Activated CD4-positive, alpha-beta T cell treated with anti-CD3 and anti-CD28 coated beads, Interleukin-2, amount 50 U/mL, for 24 hours (primary cell): ENCODE measurements around the gene CCDC33.

ENCODE experiments used
- DNase-seq, 2 donors: peaks; one replicate each; pipeline ENCODE4 v3.0.0-alpha.2; 2020; ENCODE audit warnings: low read depth in 1 of 2, low spot score in 1 of 2

The CCDC33 gene

DNA sequence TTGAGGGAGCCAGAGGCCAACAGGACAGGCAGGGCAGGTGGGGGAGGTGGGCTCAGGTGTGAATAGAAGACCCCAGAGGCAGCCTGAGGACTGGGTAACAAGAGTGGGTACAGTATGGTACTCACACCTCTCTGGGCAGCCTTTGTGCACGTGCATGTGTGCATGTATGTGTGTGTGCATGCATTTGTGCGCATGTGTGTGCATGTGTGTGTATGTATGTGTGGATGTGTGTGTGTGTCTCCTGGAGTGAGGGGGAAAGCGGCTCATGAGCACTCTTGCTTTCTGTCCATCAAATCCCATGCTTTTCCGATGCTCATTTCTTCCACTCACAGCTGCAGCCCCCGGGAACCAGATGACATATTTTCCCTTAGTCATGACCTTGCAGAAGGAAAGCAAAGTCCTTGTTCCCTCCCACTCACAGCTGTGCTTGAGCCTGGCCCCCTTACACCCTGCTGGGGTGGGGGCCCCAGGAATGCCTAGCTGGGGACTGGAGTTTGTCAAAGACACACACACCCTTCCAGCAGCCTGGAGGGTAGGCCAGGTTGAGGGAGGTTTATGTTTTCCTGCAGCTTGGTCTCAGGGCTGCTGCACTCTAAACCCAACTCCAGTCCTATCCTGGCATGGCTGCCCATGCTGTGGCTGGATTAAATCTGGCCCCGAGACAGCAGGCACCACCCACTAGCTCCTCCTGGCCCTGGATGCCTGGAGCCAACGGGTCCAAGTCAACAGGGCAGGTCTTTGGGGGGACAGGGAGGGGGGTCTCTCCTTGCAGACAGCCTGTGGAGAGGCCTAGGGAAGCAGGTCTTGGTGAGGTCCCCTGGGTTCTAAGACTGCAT is 22.5 kb downstream of the CCDC33 start:
- DNase-seq = no peak

DNA sequence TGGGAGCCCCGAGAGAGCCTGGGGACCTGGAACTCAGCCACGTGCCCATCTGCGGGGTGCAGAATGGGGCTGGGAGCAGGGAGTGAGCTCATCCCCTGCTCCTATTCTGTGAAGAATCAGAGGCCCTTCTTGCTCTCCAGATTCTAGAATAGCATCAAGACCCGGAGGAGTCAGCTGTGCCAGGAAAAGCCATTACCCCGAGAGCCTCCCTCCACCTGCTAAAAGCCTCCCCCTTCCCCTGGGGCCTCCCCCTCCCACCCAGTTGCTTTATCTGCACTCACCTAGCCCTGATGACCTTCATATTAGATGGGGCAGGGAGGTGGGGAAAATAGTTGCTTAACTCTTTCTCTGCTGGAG is 23.1 kb downstream of the CCDC33 start:
- DNase-seq = no peak

DNA sequence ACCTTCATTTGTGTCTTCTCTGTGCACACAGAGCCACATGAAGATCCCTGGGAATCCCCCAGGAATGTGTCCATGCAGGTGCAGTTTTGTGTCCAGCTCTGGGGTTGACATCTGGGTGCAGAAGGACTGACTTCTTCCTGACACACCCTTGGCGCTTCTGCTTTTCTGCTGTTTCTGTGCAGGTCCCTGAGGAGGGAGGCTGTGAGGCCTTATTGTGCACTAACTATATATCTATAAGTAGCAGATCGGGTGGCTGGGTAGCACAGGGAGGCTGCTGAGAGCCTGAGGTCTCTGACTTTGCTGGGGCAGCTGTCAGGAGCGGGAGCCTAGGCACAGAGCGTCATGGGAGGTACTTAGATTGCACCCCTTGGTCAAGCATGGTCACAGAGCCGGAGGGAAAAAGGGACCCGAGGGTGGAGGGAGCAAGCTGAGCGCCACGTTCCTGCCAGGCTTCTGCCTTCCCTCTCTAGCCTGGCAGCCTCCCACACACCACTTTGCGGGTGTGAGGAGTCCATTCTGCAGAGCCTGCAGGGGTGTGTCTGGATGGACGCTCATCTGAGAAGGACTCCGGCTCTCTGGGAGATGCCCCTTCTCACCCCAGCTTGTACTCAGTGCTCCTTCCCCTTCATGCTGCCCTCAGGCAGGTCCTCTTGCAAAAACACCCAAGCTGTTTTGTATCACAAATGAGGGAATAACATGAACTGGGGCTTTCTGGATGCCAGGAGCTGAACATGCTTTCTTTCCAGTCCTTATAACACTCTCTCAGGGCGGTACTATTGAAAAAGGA is 23.9 kb downstream of the CCDC33 start:
- no peak for DNase-seq

DNA sequence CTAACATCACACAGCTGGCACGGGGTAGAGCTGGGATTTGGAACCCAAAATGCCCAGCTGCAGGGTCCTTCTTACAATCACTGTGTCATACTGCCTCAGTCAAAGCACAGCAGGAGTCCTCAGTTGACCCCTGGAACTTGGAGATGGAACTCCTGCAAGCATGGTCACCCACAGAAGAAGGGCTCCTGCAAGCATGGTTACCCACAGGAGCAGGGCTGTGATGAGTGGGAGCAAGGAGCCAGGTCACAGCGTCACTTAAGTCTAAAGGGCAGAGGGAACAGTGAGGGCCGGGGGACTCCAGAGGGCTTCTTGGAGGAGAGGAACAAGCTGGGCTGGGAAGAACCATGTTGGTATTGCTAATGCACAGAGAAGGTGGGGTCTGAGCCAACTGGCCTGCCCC is 24.9 kb downstream of the CCDC33 start:
- DNase-seq = no peak

DNA sequence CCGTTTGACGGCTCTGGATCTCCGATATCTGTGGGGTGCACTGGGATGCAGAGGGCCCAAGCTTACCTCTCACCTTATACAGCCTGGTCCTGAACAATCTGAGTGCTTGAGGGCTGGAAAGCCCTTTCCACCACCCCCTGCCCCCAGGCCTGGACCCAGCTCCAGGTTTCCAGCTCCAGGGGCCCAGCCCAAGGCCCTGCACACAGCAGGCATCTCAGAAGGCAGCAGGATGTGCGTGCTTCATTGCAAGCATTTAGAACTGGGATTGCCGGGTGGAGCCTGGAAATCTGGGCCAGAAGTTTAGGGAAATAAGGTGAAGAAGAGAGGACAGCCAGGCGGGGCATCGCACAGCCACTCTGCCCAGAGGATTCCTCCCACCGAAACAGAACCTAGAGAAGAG is 25.6 kb downstream of the CCDC33 start:
- no peak for DNase-seq

DNA sequence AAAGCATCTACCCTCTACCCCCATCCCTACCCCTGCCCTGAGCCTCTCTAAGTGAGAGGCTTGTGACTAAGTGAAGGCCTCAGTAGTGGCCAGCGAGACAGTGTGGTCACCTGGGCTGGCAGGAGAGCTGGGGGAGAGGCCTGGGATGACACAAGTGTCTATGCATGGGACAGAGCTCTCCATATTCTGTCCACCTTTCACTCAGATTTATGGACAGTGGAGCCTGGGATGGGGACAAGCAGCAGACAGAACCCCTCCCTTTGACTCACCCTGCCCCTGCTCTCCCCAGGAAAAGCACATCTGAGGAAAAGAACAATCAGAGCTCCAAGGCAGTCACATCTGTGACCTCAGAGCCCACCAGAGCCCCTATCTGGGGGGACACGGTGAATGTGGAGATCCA is 26.0 kb downstream of the CCDC33 start:
- no peak for DNase-seq

DNA sequence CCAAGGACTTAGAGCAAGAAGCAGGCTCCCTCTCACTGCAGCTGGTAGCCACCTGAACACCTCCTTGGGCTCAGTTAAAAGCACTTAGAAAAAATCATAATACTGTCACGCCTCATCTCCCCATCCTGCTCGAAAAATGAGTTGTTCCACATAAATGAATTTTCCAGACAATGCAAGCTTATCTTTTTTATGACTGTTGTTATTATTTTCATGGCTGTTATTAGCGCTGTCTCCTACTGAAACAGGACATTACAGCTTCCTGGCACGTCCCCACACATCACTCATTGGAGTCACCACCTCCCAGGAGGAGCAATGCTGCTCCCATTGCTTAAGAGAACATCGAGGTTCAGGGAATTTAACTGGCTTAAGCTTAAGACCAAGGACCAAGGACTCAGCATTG is 26.5 kb downstream of the CCDC33 start:
- no peak for DNase-seq

DNA sequence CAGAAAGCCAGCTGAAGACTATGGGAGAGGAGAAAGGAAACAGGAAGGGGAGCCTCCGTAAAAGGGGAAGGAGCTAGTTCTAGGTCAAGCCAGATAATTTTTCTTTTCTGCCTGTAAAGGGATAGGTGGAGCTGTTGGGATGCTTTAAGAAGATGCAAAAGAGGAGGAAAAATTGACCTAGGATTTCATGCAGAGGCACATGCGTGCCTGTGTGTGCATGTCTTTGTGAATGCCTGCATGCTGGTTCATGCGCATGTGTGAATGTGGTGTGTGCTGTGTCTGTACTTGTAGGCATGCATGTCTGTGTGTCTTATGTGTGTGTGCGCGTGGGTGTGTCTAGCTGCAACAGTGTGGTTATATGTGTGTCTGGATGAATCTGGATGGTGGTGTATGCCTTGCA is 27.3 kb downstream of the CCDC33 start:
- no peak for DNase-seq

DNA sequence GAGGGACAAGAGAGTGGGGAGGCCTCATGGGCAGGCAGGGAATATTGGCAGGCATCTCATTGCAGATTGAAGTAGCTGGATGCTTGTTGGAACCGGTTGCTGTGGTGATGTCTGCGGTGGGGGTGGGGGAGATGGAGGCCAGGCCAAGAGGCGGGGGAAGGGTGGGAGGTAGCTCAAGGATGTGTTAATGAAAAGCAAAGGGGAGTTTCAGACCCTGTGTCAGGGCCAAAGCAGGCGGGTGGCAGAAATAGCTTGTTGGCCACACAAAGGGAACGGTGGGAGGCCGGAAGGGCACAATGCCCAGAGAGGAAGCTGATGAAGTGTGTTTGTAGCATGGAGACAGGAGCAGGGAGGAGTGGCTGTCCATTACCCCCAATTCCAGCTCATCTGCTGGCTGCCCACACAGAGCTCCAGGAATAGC is 28.0 kb downstream of the CCDC33 start:
- DNase-seq = no peak

DNA sequence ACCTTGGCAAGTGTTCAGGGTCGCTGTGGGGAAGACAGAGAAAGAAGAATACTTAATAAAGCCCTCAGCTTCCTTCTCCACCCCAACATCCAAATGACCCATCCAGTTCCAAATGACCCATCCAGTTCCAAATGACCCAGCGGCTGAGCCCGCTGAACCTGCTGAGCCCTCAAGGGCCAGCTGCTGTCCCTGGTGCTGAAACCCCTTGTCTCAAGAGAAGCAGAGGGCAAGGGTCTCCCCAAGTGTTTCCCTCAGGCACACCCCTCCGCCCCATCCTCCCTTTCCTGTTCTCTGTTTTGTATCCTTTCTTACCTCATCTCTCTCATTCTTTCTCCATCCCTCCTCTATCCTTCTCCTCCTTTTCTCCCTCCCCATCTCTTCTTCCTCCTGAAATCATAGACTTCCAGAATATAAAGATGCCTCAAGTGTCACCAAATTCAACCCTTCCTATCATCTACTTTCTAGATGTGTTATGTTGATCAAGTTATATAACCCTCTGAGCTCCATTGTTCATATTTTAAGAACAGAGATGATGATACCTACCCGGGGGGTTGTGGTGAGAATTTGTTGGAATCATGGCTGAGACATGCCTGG is 29.0 kb downstream of the CCDC33 start:
- no peak for DNase-seq

DNA sequence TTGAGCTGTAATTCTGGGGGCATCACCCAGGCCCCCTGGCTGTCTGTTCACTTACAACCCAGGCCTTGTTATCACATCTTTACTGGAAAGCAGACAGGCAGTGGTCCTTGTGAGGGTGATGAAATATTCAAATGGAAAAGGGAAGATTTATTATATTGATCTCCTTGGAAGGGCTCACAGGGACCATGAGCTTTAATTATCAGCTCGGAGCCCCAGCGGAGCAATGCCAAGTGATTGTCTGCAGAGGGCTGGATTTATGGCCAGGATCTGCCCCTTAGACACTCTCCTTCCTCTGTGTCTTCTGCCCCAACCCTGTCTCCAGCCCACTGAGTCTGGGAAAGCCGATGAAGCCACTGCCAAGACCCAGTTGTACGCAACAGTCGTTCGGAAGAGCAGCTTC is 31.9 kb downstream of the CCDC33 start:
- DNase-seq = no peak

DNA sequence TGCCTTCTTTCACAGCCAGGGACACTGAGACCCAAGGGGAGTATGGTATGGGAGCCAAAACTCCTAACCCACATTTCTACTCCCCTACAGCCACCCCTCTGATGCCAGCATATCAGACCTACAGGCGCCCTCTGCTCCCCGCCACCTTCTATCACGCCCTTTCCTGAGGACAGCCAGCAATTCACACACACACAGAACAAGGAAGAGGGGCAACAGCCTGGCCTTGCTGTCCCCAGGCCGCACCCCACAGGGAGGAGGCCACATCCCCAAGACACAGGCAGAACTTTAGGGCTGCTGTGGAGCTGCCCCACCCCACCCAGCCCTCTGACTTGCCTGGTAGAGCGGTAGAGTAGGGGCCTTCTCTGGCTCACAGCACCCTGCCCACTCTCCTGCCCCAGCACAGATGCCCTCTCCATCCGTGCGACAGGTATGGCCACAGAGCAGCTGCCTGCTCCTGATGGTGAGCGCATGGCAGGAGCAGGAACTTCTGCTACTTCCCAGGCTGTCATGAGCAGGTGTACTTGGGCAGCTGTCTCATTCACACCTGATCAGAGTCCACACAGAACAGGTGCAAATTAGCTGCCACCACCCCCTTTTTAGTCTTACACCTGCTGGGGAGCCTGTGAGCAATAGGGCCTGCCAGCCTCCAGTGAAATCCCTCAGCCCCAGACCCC is 33.4 kb downstream of the CCDC33 start:
- DNase-seq = no peak

DNA sequence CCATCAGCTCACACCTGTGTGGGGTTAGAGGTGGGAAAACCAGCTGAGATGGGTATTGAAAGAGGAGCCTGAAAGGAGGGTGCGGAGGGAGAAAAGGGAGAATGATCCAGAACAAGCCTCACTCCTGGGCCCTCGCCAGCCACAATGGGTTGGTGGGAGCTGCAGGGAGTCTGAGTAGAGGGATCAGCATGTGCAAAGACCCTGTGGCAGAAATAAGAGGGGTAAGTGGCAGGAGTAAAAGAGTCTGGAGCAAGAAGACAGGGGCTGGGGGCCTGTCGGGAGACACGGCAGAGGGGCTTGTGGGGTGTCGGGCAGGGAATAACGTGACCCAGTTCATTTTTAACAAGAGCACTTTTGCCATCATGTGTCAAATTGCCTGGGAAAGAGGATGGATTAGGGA is 34.0 kb downstream of the CCDC33 start:
- DNase-seq = no peak

DNA sequence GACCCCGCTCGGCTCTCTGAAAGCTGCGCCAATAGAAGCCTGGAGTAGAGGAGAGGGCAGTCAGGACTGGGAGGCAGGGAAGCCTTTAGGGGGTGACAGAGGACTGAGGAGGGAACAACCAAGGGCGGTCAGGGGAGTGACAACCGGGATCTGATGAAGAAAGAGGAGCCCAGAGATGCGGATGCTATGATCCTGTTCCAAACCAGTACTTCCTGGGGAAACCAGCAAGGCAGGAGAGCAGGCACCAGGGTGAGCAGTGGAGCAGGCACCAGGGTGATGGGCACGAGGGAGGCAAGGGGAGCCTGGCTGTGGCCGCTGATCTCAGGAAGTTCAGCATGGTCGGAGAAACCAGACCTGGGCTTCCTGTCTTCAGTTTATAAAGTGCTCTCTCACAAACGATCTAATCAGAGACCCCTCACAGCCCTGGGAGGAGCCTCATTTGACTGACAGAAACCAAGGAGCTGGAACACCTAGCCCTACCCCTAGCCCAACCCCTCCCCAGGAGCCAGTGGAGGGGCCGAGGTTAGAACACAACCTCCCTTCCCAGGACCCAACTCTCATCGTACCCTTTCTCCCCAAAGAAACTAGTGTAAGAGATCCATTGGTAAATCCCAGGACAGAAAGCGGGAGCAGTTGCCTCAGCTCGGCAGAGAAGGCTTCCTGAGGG is 34.9 kb downstream of the CCDC33 start:
- no peak for DNase-seq

DNA sequence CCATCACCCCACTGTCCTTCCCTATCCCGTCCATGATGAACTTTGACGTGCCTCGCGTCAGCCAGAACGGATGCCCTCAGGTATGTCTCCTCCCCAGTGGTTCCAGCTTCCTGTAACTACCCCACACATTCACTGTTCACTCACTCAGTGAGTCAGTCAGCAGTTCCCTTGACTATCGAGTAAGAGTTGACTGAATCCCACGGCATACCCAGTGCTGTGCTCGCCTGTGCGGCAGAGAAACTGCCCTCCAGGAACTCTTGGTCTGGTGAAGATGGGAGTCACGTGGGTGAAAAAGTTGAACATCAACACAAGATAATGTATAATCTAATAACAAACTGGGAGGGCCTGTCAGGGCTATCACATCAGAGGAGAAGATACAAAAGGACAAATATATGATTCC is 36.7 kb downstream of the CCDC33 start:
- no peak for DNase-seq

DNA sequence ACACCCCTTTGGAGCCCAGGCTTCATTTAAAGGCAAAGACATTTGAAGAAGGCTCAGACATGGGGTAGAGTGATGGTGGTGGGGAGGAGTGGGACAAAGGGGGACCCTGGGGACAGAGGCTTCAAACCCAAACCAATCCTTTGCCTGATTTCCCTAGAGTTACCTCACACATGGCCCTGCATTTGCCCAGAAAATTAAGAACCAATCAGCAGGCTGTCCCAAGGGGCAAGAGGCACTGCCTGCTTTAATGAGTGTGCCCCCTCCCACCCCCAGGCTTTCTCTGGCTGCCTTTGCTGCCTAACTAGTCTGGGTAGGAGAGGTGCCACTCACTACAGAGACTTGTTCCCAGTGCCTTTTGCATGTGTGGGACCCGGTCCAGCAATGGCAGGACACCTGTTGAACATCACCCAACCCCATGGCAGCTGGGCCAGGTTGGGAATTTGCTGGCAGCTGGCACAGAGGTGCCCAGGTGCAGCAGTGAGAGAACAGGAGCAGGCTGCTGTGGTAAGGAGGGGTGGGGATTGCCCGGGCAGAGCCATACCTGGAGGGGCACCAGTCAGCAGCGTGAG is 38.4 kb downstream of the CCDC33 start:
- DNase-seq = no peak

DNA sequence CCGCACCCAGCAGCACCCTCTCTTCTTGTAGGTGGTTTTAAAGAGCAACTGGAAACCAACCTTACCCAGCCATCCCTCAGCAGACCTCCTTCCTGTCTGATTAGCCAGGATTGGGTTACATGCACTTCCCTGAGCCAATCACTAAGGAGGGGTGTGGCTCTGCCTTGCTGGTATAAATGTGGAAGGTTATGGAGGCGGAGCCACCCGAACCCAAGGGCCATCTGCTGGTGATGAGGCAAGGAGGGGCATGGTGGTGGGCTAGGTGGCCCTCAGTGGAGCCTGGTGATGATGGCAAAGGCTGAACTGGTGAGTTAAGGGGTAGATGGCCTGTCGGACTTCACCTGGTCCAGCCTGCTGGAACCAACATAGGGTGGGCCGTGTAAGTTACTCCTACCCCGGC is 39.8 kb downstream of the CCDC33 start:
- DNase-seq = no peak

DNA sequence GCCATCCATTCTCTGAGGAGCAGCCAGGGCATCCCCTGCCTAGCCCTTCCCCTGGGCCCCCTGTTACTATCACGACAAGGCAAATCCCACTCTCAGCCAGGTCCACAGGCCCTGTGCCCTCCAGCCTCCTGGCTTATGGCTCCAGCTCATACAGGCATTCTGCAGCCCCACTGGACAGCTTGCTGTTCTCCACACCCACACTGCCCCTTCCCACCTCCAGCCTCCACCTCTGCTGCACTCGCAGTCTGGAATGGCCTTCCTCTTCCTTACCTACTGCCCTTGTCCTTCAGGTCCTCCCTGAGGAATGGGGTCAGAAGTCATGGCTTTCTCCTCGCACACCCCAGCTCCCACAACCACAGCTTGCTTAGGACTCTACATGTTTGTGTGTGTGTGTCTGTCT is 40.4 kb downstream of the CCDC33 start:
- no peak for DNase-seq

DNA sequence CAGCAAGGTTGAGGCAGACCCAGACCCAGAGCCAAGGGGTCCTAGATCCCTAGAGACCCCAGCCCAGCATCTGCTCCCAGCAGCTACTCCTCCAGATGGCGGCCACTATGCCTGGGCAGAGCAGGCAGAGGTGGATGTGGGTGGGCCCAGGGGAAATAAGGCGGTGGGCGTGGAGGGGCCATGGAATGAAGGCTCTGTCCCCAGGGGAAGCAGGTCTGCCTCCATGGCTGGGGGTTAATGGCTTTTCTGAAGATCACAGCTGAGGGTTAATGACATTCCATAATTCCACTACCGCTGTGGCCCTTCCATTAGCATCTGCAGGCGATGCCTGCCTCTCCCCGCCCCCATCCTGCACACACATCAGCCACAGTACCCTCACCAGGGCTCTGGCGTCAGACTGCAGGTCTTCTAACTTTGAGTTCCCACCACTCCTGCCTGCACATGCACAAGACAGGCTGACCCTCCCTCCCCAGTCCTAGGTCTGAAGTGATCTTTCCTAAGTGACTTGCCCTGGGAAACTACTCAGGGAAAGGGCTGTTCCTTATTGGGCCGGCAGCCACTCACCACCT is 41.2 kb downstream of the CCDC33 start:
- no peak for DNase-seq

DNA sequence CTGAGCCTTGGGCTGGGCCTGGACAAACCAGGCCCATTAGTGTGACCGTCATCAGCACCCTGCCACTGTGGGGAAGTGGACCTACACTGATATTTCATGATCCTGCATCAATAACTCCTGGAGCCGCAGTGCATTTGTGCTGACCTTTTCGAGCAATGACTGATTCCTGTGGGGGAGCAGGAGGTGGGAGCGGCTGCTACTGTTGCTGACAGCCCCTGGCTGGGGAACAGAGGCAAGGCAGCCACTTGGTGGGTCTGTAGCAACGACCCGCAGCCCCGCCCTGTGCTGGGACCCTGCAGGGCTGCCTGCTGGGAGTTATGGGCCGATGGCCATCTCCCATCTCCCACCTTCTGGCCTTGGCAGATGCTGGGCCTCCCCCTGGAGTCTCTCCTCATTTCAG is 42.1 kb downstream of the CCDC33 start:
- DNase-seq = no peak
